C4-2B (cell line): ENCODE data around the gene IST1.

Experiments
- H3K27ac ChIP-seq: fragments of 450-650 bp; 2 replicates; pipeline ENCODE4 v1.5.1; 2017
- CTCF ChIP-seq: fragments of 450-650 bp; conservative IDR thresholded peaks from 2 replicates; pipeline ENCODE4 v1.5.1; 2017; ENCODE audit warnings: mild to moderate bottlenecking
- ZFX ChIP-seq: fragments of 450-650 bp; IDR thresholded peaks from 2 replicates; pipeline ENCODE4 v1.6.1; 2017

Gene IST1

GRCh38 chr16:71852561-71852960 is 42.8 kb upstream of the IST1 start:
- TF ChIP-seq ZFX (no peak), CTCF (no peak)
- H3K27ac ChIP-seq = no peak overlapping the region

- TF ChIP-seq CTCF = no peak
- TF ChIP-seq ZFX = no peak
- no peak overlapping the region for H3K27ac ChIP-seq
Measured at GRCh38 chr16:71853413-71853812, 41.9 kb upstream of the IST1 start.

- TF ChIP-seq CTCF (no peak), ZFX (no peak)
Measured at GRCh38 chr16:71854369-71854948, 40.9 kb upstream of the IST1 start.

GRCh38 chr16:71855937-71856662 is 39.2 kb upstream of the IST1 start:
- TF ChIP-seq CTCF (no peak), ZFX (no peak)
- no peak overlapping the region for H3K27ac ChIP-seq

More at GRCh38 chr16:71854369-71854948, 40.9 kb upstream of the IST1 start:
- H3K27ac ChIP-seq = no peak overlapping the region

GRCh38 chr16:71859762-71860521 is 35.4 kb upstream of the IST1 start:
- no peak for TF ChIP-seq CTCF
- no peak for TF ChIP-seq ZFX
- no peak overlapping the region for H3K27ac ChIP-seq

GRCh38 chr16:71863995-71864394 is 31.3 kb upstream of the IST1 start:
- no peak overlapping the region for H3K27ac ChIP-seq
- TF ChIP-seq CTCF (no peak), ZFX (no peak)
